ENCODE results near the gene IFNB1. TPM values are rescaled to one million over a fixed set of nuclear protein-coding genes. Genes with fewer than 3 reads are reported as not detected.

The IFNB1 gene
- total and polyA plus RNA-seq, 12 donors = not detected

DNA sequence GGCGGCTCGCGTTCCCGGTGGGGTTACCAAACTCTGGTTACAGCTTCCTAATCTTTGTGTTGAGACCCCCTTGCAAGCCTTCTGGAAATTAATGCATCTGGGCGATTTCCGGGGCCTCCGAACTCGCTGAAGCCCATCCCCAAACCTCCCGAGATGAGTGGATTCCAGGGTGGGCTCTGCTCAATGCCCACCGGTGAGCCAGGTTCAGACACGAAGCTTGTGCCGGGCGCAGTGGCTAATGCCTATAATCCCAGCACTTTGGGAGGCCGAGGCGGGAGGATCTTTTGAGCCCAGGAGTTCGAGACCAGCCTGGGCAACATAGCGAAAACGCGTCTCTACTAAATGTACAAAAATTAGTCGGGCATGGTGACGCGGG, 45.9 kb downstream of the IFNB1 start:
- no peaks in the 10 kb centered on the region for H3K9me3 ChIP-seq
- peaks cover 0 to 40% (median 3%) of the 10 kb centered on the region in 9 donors for H3K4me1 ChIP-seq
- 69 to 71% methylated on average over 22 of the region's 22 CpGs for WGBS, 2 donors
- H3K36me3 ChIP-seq = no peaks in the 10 kb centered on the region
- intact Hi-C loops (cut with DNase I) = loop anchor here in 1 of 10 donors (5.0 kb wide), 1 partner anchor 41 kb away; no protein-coding TSS in a partner anchor
- H3K4me3 ChIP-seq = peak overlapping the region; percentile 4 to 74 (median 57)
- peak in 1 of 8 donors; percentile 6 for ATAC-seq
- peaks cover 0 to 7% (median 0%) of the 10 kb centered on the region in 7 donors for H3K27me3 ChIP-seq
- peak in 1 of 2 donors; percentile 7 for DNase-seq
- TF ChIP-seq, protein P1, sequence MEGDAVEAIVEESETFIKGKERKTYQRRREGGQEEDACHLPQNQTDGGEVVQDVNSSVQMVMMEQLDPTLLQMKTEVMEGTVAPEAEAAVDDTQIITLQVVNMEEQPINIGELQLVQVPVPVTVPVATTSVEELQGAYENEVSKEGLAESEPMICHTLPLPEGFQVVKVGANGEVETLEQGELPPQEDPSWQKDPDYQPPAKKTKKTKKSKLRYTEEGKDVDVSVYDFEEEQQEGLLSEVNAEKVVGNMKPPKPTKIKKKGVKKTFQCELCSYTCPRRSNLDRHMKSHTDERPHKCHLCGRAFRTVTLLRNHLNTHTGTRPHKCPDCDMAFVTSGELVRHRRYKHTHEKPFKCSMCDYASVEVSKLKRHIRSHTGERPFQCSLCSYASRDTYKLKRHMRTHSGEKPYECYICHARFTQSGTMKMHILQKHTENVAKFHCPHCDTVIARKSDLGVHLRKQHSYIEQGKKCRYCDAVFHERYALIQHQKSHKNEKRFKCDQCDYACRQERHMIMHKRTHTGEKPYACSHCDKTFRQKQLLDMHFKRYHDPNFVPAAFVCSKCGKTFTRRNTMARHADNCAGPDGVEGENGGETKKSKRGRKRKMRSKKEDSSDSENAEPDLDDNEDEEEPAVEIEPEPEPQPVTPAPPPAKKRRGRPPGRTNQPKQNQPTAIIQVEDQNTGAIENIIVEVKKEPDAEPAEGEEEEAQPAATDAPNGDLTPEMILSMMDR (IDR thresholded peaks at IDR 0.05) = no peak
- peak overlapping the region in 7 of 10 donors; percentile 31 to 90 (median 61) for H3K27ac ChIP-seq

DNA sequence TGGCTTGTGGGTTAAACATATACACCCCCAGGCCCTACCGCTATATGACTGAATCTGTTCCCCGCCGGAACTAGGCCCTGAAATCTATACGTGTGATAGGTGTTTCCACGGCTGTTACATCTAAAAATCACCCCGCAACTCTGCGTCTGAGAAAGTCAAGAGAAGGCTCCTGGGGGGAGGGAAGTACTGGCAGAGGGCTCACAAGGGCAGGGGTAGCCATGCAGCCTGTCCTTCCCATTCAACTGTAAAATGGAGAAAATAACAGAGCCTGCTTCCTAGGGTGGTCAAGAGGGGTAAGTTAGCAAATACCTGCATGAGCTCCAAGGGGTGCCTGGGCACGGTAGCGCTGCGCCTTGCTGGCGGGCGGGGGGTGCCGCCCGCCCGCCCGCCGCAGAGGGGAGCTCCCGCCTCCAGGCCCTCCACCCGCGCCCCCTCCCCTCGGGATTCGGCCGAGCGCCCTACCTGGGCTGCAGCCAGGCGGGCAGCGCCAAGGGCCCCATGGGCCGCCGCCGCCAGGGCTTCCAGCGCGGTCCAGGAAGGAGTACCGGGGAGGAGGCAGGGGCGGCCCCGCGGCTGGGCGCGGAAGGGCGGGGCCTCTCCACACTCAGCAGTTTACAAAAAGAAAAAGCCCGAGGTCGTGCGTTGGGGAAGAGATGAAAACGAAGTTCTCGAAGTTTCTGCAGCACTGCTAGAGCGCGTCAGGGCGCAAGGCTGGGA, 46.5 kb downstream of the IFNB1 start, which contains the start of gene HACD4:
TSS of gene HACD4 (minus strand) at position 550 of the 717 bp plus-strand sequence. CDS start at position 500, 50 bp downstream.
- ATAC-seq = peak; percentile 86 to 96 (median 94)
- DNase-seq = peak; percentile 34 to 66
- TF ChIP-seq, protein P1 (IDR thresholded peaks at IDR 0.05) = no peak
- Histone ChIP-seq H3K4me1 (peaks cover 0 to 40% (median 3%) of the 10 kb centered on the region in 9 donors), H3K27me3 (peaks cover 0 to 7% (median 0%) of the 10 kb centered on the region in 7 donors), H3K4me3 (peak within 1 kb of the TSS; percentile 4 to 74 (median 57)), H3K27ac (peak within 1 kb of the TSS in 9 of 10 donors; percentile 31 to 90 (median 59)), H3K36me3 (peaks cover 0 to 2% (median 0%) of the 10 kb centered on the region in 9 donors), H3K9me3 (no peaks in the 10 kb centered on the region)
- intact Hi-C loops (cut with DNase I) = loop anchor here in 1 of 10 donors (5.0 kb wide), 1 partner anchor 41 kb away; no protein-coding TSS in a partner anchor
- 8 to 12% methylated on average over 38 to 46 of the region's 46 CpGs for WGBS, 2 donors

DNA sequence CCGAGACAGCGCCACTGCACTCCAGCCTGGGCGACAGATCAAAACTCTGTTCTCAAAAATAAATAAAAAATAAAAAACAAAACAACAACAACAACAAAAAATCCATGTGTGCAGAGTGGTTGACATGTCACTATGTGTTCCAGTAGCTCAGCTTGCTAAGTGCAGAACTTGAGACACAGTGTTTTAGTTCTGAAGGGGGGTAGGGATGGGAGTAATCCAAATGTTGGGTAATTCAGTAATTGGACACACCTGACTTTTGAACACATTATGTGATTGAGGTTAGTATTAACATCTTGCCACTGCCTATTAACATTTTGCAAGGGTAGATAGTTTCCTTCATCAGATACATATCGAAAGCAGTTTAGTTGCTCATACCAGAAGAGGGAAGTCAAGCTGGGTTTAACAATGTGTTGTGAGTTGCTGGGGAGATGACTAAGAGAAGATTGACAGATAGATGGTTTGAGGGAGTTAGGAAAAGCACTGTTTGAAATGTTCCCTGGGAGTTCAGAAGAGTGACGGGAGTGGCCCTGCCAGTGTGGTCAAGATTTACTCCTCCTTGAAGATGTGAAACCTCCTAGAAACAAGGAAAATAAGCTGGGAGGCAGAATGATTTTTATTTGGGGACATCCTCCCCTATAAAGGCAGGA, 47.2 kb downstream of the IFNB1 start:
- peak in 7 of 8 donors; percentile 42 to 66 (median 51) for ATAC-seq
- Histone ChIP-seq H3K4me1 (peaks cover 0 to 40% (median 3%) of the 10 kb centered on the region in 9 donors), H3K27ac (peak overlapping the region in 7 of 10 donors; percentile 31 to 90 (median 59)), H3K36me3 (peaks cover 0 to 8% (median 0%) of the 10 kb centered on the region in 9 donors), H3K9me3 (no peaks in the 10 kb centered on the region), H3K4me3 (peak overlapping the region in 7 of 10 donors; percentile 4 to 74 (median 60)), H3K27me3 (peaks cover 0 to 7% (median 0%) of the 10 kb centered on the region in 7 donors)
- TF ChIP-seq, protein P1 (IDR thresholded peaks at IDR 0.05) = no peak
- WGBS, 2 donors = 84 to 86% methylated on average over 5 of the region's 5 CpGs
- intact Hi-C loops (cut with DNase I) = loop anchor here in 1 of 10 donors (5.0 kb wide), 1 partner anchor 42 kb away; no protein-coding TSS in a partner anchor
- DNase-seq = no peak

DNA sequence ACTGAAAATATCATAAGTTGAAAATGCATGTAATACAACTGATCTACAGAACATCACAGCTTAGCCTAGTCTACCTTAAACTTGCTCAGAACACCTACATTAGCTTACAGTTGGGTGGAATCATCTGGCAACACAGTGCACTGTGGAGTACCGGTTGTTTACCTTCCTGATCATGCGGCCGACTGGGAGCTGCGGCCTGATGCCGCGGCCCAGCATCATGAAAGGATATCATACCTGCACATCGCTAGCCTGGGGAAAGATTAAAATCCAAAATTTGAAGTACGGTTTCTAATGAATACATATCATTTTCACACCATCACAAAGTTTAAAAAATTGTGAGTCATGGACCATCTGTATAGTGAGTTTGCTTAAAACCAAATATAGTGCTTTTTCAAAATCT, 48.1 kb downstream of the IFNB1 start:
- Histone ChIP-seq H3K27me3 (peaks cover 0 to 7% (median 0%) of the 10 kb centered on the region in 7 donors), H3K4me3 (no peak overlapping the region), H3K36me3 (peaks cover 0 to 10% (median 0%) of the 10 kb centered on the region in 9 donors), H3K9me3 (no peaks in the 10 kb centered on the region), H3K4me1 (peaks cover 0 to 44% (median 3%) of the 10 kb centered on the region in 9 donors), H3K27ac (no peak overlapping the region)
- ATAC-seq (no peak), DNase-seq (no peak)
- intact Hi-C loops (cut with DNase I) = loop anchor here in 1 of 10 donors (5.0 kb wide), 1 partner anchor 43 kb away; no protein-coding TSS in a partner anchor
- 77 to 87% methylated on average over 8 of the region's 8 CpGs for WGBS, 2 donors
- TF ChIP-seq, protein P1 (IDR thresholded peaks at IDR 0.05) = no peak
